ENCODE results near the gene FRMD7. TPM values are rescaled to one million over a fixed set of nuclear protein-coding genes. Genes with fewer than 3 reads are reported as not detected.

FRMD7 gene
- total RNA-seq, 1 experiment from 2014 or later, result not detected

DNA sequence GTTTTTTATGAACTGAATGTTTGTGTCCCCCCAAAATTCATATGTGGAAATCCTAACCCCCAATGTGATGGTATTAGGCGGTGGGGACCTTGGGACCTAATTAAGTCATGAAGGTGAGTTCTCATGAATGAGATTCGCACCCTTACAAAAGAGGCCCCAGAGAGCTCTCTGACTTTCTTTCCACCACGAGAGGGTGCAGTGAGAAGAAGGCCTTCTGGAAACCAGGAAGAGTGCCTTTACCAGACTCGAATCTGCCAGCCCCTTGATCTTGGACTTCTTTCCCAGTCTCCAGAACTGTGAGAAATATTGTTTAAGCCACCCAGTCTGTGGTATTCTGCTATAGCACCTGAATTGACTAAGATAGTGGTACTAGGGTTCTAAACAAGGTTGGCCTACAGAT lies 64.0 kb downstream of the FRMD7 start:
- WGBS (ENCODE audit: extremely low coverage, insufficient read length, low lambda C conversion rate), result no CpG with 5 or more reads among the region's 4 CpGs
- Histone ChIP-seq H2BK15ac (ENCODE audit: low read depth, low read length) (no peak overlapping the region), H2BK12ac (ENCODE audit: insufficient read length, low read depth, low read length) (no peak overlapping the region), H3K9me3 (ENCODE audit: control insufficient read depth, low read depth, low read length) (no peaks in the 10 kb centered on the region), H3K56ac (ENCODE audit: insufficient read length, low read depth, low read length) (no peak overlapping the region), H2BK120ac (ENCODE audit: low read depth, low read length, poor library complexity, severe bottlenecking) (no peak overlapping the region), H3K4me1 (ENCODE audit: insufficient read depth, low read length) (no peaks in the 10 kb centered on the region), H4K8ac (replicated peaks; ENCODE audit: insufficient read length, low read depth, low read length) (no peak overlapping the region), H3K4me2 (ENCODE audit: insufficient read depth, insufficient read length, low read length) (no peak overlapping the region), H3K4ac (ENCODE audit: low read depth, low read length) (no peak overlapping the region), H4K5ac (ENCODE audit: insufficient read length, low read depth, low read length) (no peak overlapping the region), H2AFZ (ENCODE audit: low read length) (no peak overlapping the region), H2AK5ac (ENCODE audit: insufficient read length, low read length) (no peak overlapping the region), H3K23me2 (ENCODE audit: insufficient read length, low read depth, low read length, poor library complexity, severe bottlenecking) (no peaks in the 10 kb centered on the region), H3K18ac (ENCODE audit: insufficient read length, low read depth, low read length) (no peak overlapping the region), H3T11ph (ENCODE audit: low read length) (no peak overlapping the region), H4K20me1 (ENCODE audit: control insufficient read depth, insufficient read depth, insufficient read length) (no peaks in the 10 kb centered on the region), H3K14ac (ENCODE audit: insufficient read depth, low read length) (no peak overlapping the region), H3K9ac (ENCODE audit: extremely low read depth, insufficient read length, low read length) (no peak overlapping the region), H3K23ac (ENCODE audit: insufficient read length, low read depth, low read length) (no peak overlapping the region), H3K27me3 (ENCODE audit: insufficient read depth, low read length) (no peaks in the 10 kb centered on the region), H3K79me1 (ENCODE audit: insufficient read depth, low read depth, low read length, poor library complexity, severe bottlenecking) (no peaks in the 10 kb centered on the region), H2BK20ac (ENCODE audit: low read depth, low read length, poor library complexity, severe bottlenecking) (no peak overlapping the region), H2BK5ac (ENCODE audit: insufficient read length, low read length) (no peak overlapping the region), H3K79me2 (ENCODE audit: insufficient read depth, low read length) (no peaks in the 10 kb centered on the region), H3K27ac (ENCODE audit: insufficient read length, low read depth, low read length) (no peak overlapping the region), H4K91ac (ENCODE audit: insufficient read length, low read depth, low read length) (no peak overlapping the region)
- Mint-ChIP-seq H3K27me3 (ENCODE audit: low read depth) (no peaks in the 10 kb centered on the region), H3K4me1 (no peaks in the 10 kb centered on the region), H3K27ac (no peak overlapping the region), H3K4me3 (no peak overlapping the region), H3K9me3 (no peaks in the 10 kb centered on the region), H3K36me3 (ENCODE audit: insufficient read depth in 1 of 3, low read depth in 3 of 3) (peaks cover 5 to 35% (median 30%) of the 10 kb centered on the region in 3 experiments)
- DNase-seq, result no peak
- TF ChIP-seq, protein P1, sequence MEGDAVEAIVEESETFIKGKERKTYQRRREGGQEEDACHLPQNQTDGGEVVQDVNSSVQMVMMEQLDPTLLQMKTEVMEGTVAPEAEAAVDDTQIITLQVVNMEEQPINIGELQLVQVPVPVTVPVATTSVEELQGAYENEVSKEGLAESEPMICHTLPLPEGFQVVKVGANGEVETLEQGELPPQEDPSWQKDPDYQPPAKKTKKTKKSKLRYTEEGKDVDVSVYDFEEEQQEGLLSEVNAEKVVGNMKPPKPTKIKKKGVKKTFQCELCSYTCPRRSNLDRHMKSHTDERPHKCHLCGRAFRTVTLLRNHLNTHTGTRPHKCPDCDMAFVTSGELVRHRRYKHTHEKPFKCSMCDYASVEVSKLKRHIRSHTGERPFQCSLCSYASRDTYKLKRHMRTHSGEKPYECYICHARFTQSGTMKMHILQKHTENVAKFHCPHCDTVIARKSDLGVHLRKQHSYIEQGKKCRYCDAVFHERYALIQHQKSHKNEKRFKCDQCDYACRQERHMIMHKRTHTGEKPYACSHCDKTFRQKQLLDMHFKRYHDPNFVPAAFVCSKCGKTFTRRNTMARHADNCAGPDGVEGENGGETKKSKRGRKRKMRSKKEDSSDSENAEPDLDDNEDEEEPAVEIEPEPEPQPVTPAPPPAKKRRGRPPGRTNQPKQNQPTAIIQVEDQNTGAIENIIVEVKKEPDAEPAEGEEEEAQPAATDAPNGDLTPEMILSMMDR (conservative IDR thresholded peaks at IDR 0.05), result peak; percentile 30; the same call in 1 of the 3 replicates
